NCI-H1092 treated with DMSO at 0.1 percent for 48 hours (cell line): Measurements from ENCODE around the gene APELA.
"Not testable (repeated sequence)": the region's sequence is repeated elsewhere in the genome, so short reads cannot be mapped to it uniquely, and the experiment has no call there.

Experiments used
- DNase-seq: peaks from one replicate; lab custom pipeline; 2025; lab: John Stamatoyannopoulos, UW

Gene APELA

DNA sequence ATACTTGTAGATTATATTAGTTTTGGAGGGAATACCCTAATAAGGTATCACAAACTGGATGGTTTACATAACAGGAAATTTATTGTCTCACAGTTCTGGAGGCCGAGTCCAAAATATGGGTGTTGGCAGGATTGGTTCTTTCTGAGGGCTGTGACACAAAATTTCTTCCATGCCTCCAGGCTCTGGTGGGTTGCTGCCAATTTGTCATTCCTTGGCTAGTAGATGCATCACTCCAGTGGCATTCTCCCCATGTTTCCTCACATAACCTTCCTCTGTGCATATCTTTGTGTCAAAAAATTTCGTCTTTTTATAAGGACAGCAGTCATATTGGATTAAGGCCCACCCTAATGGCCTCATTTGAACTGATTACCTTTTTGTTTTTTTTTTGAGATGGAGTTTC lies 49.3 kb downstream of the APELA start:
- no peak for DNase-seq

DNA sequence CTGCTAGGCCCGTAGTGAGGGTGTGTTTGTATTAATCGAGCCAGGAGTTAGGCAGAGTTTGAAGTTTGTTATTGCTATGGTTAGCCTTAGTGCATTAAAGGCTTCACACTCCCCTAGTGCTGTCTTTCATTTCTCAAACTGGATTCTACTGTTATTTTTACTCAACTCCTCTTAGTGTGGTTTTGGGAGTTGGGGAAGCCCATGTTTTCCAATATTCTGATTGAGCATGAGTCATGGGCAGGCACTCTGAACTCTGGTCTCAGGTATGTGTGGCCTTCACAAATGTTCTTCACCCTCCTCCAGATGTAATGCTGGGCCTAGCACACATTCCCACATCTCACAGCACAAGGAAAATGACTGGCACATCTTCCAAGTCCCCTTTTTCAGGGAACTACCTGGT lies 50.1 kb downstream of the APELA start:
- DNase-seq: not testable (repeated sequence)

DNA sequence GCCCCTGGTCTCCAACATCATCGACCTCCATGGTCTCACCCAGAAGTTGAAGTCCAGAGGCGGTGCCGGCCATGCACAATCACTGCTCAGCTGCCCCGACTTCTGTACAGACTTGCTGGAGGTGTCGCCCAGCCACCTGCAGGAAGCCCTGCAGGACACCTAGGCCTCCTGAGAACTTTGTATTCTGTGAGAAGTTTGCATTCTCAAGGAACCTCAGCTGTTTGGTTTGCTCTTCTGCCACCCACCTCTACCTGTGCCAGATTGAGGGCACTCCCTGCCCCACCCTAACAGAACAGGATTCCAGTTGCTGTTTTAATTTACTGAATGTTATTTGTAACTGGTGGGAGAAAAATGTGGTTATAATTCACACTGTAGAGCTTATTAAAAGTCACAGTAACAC lies 53.7 kb downstream of the APELA start:
- no peak for DNase-seq

DNA sequence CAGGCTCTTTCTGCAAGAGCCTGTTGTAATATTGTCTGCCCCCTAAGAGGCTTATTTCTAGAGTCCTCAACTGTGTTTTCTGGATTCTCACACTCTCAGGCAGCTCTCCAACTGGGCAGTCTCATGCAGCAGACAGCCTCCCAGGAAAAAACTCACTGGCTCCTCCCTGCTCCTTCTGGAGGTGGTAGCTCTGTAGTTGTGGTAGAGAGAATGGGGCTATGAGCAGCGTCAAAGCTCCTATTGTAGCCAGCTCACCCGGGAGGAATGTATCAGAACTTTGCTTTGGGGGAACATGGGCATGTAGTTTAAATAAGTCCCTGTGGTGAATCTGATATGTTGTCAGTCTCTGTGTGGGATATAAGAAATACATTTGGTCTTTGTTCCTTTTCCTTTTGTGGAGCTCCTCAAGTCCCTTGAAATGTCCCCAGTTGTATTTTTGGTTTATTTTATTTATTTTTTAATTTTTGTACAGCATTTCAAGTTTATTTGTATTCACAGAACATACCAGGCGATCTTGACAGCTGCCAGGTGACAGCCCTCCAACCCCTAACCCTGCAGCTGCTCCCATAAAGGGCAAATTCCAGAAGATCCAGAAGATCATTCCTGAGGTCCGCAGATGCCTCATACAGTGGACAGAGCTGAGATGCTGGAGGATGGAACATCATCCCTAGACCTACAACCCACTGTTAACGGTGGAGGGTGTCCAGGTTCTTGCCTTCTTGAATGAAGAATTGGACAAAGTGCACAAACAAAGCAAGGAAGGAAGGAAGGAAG lies 54.8 kb downstream of the APELA start:
- no peak for DNase-seq

DNA sequence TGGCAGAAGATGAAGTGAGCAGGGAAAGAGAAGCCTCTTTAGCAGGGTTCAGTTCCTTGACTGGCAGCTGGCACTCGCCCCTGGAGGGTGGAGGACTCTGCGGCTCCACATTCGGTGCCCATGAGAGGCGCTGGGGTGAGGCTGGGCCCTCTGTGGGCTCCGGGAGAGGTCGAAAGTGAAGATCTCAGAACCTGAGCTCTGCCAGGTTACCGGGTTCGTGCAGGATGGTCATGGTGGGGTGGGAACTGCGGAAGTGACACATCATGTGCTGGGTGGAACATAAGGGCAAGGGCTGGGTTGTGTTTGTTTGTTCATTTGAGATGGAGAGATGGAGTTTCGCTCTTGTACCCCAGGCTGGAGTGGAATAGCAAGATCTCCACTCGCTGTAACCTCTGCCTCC lies 56.3 kb downstream of the APELA start:
- no peak for DNase-seq

DNA sequence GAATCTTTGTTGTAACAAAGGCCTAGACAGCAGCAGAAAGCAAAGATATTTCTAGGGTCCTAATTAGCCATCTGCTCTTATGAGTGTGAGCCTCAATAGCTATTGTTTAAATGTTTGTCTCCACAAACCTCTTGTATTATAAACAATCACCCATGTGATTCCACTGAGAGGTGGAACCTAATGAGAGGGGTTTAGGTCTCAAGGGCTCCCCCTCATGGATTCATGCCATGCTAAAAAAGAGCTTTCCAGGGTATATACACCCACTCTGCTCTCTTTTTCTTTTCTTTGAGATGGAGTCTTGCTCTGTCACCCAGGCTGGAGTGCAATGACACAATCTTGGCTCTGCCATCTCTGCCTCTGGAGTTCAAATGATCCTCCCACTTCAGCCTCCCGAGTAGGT lies 58.4 kb downstream of the APELA start:
- DNase-seq: no peak

DNA sequence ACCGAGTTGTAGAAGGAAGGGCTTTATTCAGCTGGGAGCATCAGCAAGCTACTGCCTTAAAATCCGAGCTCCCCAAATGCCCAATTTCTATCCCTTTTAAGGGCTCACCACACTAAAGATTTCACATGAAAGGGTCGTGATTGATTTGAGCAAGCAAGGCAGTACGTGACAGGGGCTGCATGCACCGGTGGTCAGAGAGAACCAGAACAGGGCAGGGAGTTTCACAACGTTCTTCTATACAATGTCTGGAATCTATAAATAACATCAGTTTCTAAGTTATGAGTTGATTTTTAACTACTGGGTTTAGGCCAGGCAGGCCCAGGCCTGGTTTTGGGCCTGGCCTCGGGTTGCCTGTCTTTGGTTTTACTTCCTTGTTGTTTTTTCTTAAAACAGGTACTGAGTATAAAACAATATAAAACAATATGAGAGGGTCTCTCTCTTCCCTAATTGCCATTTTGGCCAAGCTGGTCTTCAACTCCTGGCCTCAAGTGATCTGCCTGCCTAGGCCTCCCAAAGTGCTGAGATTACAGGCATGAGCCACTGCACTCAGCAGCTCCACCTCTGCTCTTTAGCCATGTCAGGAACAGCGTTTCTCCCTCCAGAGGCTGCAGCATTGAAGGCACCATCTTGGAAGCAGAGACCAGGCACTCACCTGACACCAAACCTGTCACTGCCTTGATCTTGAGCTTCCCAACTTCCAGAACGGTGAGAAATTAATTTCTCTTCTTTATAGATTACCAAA lies 59.1 kb downstream of the APELA start:
- not testable (repeated sequence) for DNase-seq

DNA sequence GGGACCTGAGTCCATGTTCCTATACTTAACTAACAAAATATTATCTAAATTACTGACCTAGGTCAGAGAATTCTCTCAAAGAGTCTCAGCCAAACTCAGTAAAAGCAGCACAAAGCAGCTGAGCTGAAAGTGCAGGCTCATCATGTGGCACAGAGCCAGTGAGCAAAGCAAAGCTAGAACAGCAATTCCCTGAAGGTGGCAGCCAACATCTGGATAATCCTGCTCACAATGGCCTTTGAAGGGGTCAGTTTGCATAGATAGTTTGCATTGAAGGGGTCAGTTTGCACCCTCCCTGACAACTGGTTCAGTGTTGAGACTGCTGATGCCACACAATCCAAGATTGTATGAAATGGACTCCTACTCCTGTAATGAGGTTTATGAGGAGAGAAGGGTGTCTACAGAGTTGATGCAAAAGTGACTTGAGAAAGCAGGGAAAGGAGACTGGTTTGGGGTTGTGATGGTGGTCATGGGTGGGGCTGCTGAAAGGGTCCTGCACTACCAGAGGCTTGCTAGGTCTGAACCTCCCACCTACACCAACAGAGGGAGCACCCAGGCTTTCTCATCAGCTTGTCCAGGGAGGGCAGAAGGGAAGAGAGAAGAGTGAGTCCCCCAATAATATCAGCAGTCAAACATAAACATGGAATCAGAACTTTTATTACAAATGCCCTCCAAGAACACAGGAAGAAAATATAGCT lies 60.7 kb downstream of the APELA start:
- DNase-seq: no peak

DNA sequence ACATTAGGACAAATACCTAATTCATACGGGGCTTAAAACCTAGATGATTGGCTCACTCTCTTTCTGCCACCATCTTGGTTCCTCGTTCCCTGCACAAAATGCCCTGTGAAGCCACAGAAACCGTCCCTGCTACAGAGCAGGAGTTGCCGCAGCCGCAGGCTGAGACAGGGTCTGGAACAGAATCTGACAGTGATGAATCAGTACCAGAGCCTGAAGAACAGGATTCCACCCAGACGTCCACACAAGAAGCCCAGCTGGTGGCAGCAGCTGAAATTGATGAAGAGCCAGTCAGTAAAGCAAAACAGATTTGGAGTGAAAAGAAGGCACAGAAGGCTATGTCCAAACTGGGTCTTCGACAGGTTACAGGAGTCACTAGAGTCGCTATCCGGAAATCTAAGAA lies 66.2 kb downstream of the APELA start:
- no peak for DNase-seq

DNA sequence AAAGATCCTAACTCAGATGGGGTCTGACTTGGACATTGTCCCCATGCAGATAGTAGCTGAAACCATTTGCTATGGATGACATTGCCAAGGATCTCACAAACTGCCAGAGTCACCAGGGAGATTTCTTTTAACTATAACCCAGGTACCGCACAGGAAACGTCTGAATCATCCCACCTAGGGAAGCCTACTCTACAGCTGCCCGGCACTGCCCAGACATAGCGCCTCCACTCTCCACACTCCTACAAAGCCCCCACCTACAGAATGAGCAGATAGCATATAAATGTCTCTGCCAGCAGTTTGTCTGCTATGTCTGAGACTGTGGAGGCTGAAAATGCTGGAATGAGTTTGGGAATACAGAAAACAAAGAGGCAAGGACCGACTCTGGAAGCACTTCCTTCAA lies 68.2 kb downstream of the APELA start:
- no peak for DNase-seq

DNA sequence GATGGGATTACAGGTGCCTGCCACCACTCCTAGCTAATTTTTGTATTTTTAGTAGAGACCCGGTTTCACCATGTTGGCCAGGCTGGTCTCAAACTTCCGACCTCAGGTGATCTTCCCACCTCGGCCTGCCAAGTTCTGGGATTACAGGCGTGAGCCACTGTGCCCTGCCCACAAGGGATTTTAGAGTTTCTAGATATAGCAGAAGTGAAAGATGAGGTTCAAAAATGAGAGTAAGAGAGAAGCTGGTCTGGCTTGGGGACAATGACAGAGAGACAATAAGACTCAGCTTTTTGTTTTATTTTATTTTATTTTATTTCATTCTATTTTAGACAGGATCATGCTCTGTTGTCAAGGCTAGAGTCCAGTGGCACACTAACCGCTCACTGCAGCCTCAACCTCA lies 69.8 kb downstream of the APELA start:
- no peak for DNase-seq
